ENCODE results near the gene C22orf39. TPM values are rescaled to one million over a fixed set of nuclear protein-coding genes. Genes with fewer than 3 reads are reported as not detected.

The C22orf39 gene
- total RNA-seq, 2 donors from 2014 or later = 27.4 to 31.5 TPM

GRCh38 chr22:19482297-19482696 is 34.8 kb upstream of the C22orf39 start:
- 94 to 98% methylated on average over 5 to 9 of the region's 9 CpGs for WGBS, 2 experiments (ENCODE audit: insufficient coverage in 1 of 2, insufficient read length in 1 of 2)
- no peak overlapping the region for H3K4me3 ChIP-seq (ENCODE audit: low read length)
- H3K4me1 Mint-ChIP-seq = peaks cover 15% of the 10 kb centered on the region
- no peaks in the 10 kb centered on the region for H3K4me1 ChIP-seq (ENCODE audit: control insufficient read depth, insufficient read depth, low read length)
- H3K27me3 Mint-ChIP-seq (ENCODE audit: insufficient read depth) = no peaks in the 10 kb centered on the region
- no peaks in the 10 kb centered on the region for H3K27me3 ChIP-seq (ENCODE audit: control insufficient read depth, insufficient read depth, low read length, poor library complexity, severe bottlenecking)
- no peak overlapping the region for H3K27ac ChIP-seq (ENCODE audit: low read depth, low read length)
- TF ChIP-seq CTCF (conservative IDR thresholded peaks at IDR 0.05) = no peak
- H3K36me3 Mint-ChIP-seq (ENCODE audit: low read depth) = peaks cover 24% of the 10 kb centered on the region
- no peaks in the 10 kb centered on the region for H3K9me3 ChIP-seq (ENCODE audit: control insufficient read depth, low read length)
- H3K9me3 Mint-ChIP-seq = no peaks in the 10 kb centered on the region
- peaks cover 36% of the 10 kb centered on the region for H3K36me3 ChIP-seq (ENCODE audit: control insufficient read depth, insufficient read depth, low read length)
- H3K27ac Mint-ChIP-seq = no peak overlapping the region
- no peak overlapping the region for H3K9ac ChIP-seq (ENCODE audit: extremely low read depth, low read length, poor library complexity, severe bottlenecking)
- H3K4me3 Mint-ChIP-seq = no peak overlapping the region
- DNase-seq = no peak

GRCh38 chr22:19480789-19481188 is 33.3 kb upstream of the C22orf39 start:
- H3K27me3 Mint-ChIP-seq (ENCODE audit: insufficient read depth) = no peaks in the 10 kb centered on the region
- TF ChIP-seq CTCF (conservative IDR thresholded peaks at IDR 0.05) = no peak
- Histone ChIP-seq H3K27ac (ENCODE audit: low read depth, low read length) (no peak overlapping the region), H3K4me3 (ENCODE audit: low read length) (peak overlapping the region; percentile 93), H3K4me1 (ENCODE audit: control insufficient read depth, insufficient read depth, low read length) (no peaks in the 10 kb centered on the region), H3K27me3 (ENCODE audit: control insufficient read depth, insufficient read depth, low read length, poor library complexity, severe bottlenecking) (no peaks in the 10 kb centered on the region), H3K36me3 (ENCODE audit: control insufficient read depth, insufficient read depth, low read length) (peaks cover 32% of the 10 kb centered on the region), H3K9ac (ENCODE audit: extremely low read depth, low read length, poor library complexity, severe bottlenecking) (peak overlapping the region; percentile 99), H3K9me3 (ENCODE audit: control insufficient read depth, low read length) (no peaks in the 10 kb centered on the region)
- H3K27ac Mint-ChIP-seq = no peak overlapping the region
- no peak for DNase-seq
- 76 to 79% methylated on average over 10 of the region's 10 CpGs for WGBS, 2 experiments (ENCODE audit: insufficient coverage in 1 of 2, insufficient read length in 1 of 2)
- peak overlapping the region; percentile 93 for H3K4me3 Mint-ChIP-seq
- peaks cover 15% of the 10 kb centered on the region for H3K4me1 Mint-ChIP-seq
- H3K36me3 Mint-ChIP-seq (ENCODE audit: low read depth) = peaks cover 20% of the 10 kb centered on the region
- H3K9me3 Mint-ChIP-seq = no peaks in the 10 kb centered on the region

DNA sequence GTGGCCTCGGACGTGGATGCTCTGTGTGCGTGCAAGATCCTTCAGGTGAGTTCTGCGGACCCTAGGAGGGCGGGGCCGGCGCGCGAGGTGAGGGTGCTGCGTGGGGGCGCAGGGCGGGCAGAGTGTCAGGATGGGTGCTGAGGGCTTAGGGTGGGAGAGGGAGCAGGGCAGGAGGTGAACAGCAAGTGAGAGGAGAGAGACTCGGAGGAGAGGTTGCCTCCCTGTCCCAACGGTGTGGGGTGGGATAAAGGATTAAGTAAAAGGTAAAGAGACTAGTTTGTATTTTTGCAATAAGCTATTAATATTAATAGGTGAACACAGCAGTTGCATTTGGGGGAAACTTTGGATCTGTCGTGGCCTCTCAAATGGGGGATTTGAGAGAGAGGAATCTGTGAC is 32.7 kb upstream of the C22orf39 start:
- Histone ChIP-seq H3K9me3 (ENCODE audit: control insufficient read depth, low read length) (no peaks in the 10 kb centered on the region), H3K9ac (ENCODE audit: extremely low read depth, low read length, poor library complexity, severe bottlenecking) (peak overlapping the region; percentile 99), H3K4me3 (ENCODE audit: low read length) (peak overlapping the region; percentile 93), H3K27me3 (ENCODE audit: control insufficient read depth, insufficient read depth, low read length, poor library complexity, severe bottlenecking) (no peaks in the 10 kb centered on the region), H3K27ac (ENCODE audit: low read depth, low read length) (peak overlapping the region; percentile 71), H3K4me1 (ENCODE audit: control insufficient read depth, insufficient read depth, low read length) (no peaks in the 10 kb centered on the region), H3K36me3 (ENCODE audit: control insufficient read depth, insufficient read depth, low read length) (peaks cover 32% of the 10 kb centered on the region)
- Mint-ChIP-seq H3K27ac (peak overlapping the region; percentile 100), H3K4me1 (peaks cover 15% of the 10 kb centered on the region), H3K36me3 (ENCODE audit: low read depth) (peaks cover 18% of the 10 kb centered on the region), H3K4me3 (peak overlapping the region; percentile 93), H3K27me3 (ENCODE audit: insufficient read depth) (no peaks in the 10 kb centered on the region), H3K9me3 (no peaks in the 10 kb centered on the region)
- WGBS, 2 experiments (ENCODE audit: insufficient coverage in 1 of 2, insufficient read length in 1 of 2) = 1% methylated on average over 13 to 15 of the region's 15 CpGs
- no peak for TF ChIP-seq CTCF (conservative IDR thresholded peaks at IDR 0.05)
- no peak for DNase-seq
